HEK293 (cell line): Measurements from ENCODE around the gene MAPKAPK3.

Experiments used
- CTCF ChIA-PET: fragments of 350-600 bp; formaldehyde crosslinking; extraction: SDS; loops from one replicate; lab custom pipeline; 2021; ENCODE audit warnings: antibody characterized with exemption; lab: Yijun Ruan, JAX
- POLR2A ChIA-PET: fragments of 300-600 bp; formaldehyde crosslinking; extraction: SDS; loops from one replicate; lab custom pipeline; 2020; ENCODE audit warnings: antibody characterized with exemption, inconsistent platforms; lab: Yijun Ruan, JAX
- H3K27ac ChIP-seq: fragments of 200-500 bp; sonication (Bioruptor generic); 2 replicates; pipeline ENCODE4 v1.5.1; 2014; ENCODE audit warnings: low read depth, low read length, control low read depth, inconsistent platforms; ENCODE audit errors: extremely low read depth
- H3K36me3 ChIP-seq, 2 experiments: fragments of 200-500 bp in 1 of 2; sonication (Bioruptor generic) in 1 of 2; 1 replicate in 1 of 2; 2 replicates in 1 of 2; pipeline ENCODE4 v1.5.1; 2014 to 2017; ENCODE audit warnings: inconsistent platforms in 2 of 2, low read length in 2 of 2; ENCODE audit not compliant: control insufficient read depth in 2 of 2, insufficient read depth in 1 of 2
- H3K4me1 ChIP-seq: fragments of 200-500 bp; sonication (Bioruptor generic); 2 replicates; pipeline ENCODE4 v1.5.1; 2014; ENCODE audit warnings: mild to moderate bottlenecking, low read length, inconsistent platforms; ENCODE audit not compliant: control insufficient read depth, insufficient read depth
- H3K4me3 ChIP-seq: 2 replicates; pipeline ENCODE4 v1.5.1; 2011; ENCODE audit warnings: low read depth, mild to moderate bottlenecking, control low read depth, low read length, moderate library complexity
- H3K9me3 ChIP-seq: fragments of 200-500 bp; sonication (Bioruptor generic); 2 replicates; pipeline ENCODE4 v1.5.1; 2014; ENCODE audit warnings: low read depth, low read length, inconsistent platforms; ENCODE audit not compliant: control insufficient read depth, insufficient read depth
- AEBP2 ChIP-seq: fragments of 450-650 bp; formaldehyde crosslinking; IDR thresholded peaks from 2 replicates; pipeline ENCODE4 v1.5.1; 2016; ENCODE audit warnings: missing biosample characterization, missing genetic modification characterization, borderline replicate concordance
- CTCF ChIP-seq: fragments of 450-650 bp; formaldehyde crosslinking; IDR thresholded peaks from 2 replicates; pipeline ENCODE4 v1.5.1; 2016; ENCODE audit warnings: missing biosample characterization, missing genetic modification characterization
- GLI4 ChIP-seq: fragments of 450-650 bp; formaldehyde crosslinking; IDR thresholded peaks from 2 replicates; pipeline ENCODE4 v1.5.1; 2016; ENCODE audit warnings: missing biosample characterization, missing genetic modification characterization
- KLF1 ChIP-seq: fragments of 450-650 bp; formaldehyde crosslinking; IDR thresholded peaks from 2 replicates; pipeline ENCODE4 v1.5.1; 2016; ENCODE audit warnings: missing biosample characterization, missing genetic modification characterization
- REST ChIP-seq: fragments of 450-650 bp; formaldehyde crosslinking; IDR thresholded peaks from 2 replicates; pipeline ENCODE4 v1.5.1; 2016; ENCODE audit warnings: missing biosample characterization, missing genetic modification characterization
- SALL2 ChIP-seq: fragments of 450-650 bp; formaldehyde crosslinking; IDR thresholded peaks from 2 replicates; pipeline ENCODE4 v1.5.0; 2017; ENCODE audit warnings: missing biosample characterization, mild to moderate bottlenecking, missing genetic modification characterization, borderline replicate concordance
- SCRT2 ChIP-seq: fragments of 450-650 bp; formaldehyde crosslinking; IDR thresholded peaks from 2 replicates; pipeline ENCODE4 v1.5.1; 2016; ENCODE audit warnings: missing biosample characterization, missing genetic modification characterization
- SETDB1 ChIP-seq: IDR thresholded peaks from one replicate; pipeline ENCODE4 v1.6.1; 2017; ENCODE audit warnings: mild to moderate bottlenecking, low read length, moderate library complexity, mixed read lengths; ENCODE audit not compliant: insufficient read length
- TSHZ1 ChIP-seq: fragments of 450-650 bp; formaldehyde crosslinking; IDR thresholded peaks from 2 replicates; pipeline ENCODE4 v1.5.1; 2016; ENCODE audit warnings: missing biosample characterization, missing genetic modification characterization, borderline replicate concordance
- ZBTB17 ChIP-seq: fragments of 450-650 bp; formaldehyde crosslinking; IDR thresholded peaks from 2 replicates; pipeline ENCODE4 v1.5.1; 2016; ENCODE audit warnings: missing biosample characterization, missing genetic modification characterization
- ZFP41 ChIP-seq: fragments of 450-650 bp; formaldehyde crosslinking; IDR thresholded peaks from 2 replicates; pipeline ENCODE4 v1.5.1; 2016; ENCODE audit warnings: missing biosample characterization, missing genetic modification characterization, borderline replicate concordance
- ZNF214 ChIP-seq: fragments of 450-650 bp; formaldehyde crosslinking; IDR thresholded peaks from 2 replicates; pipeline ENCODE4 v1.5.1; 2017; ENCODE audit warnings: missing biosample characterization, mild to moderate bottlenecking, missing genetic modification characterization, borderline replicate concordance
- ZNF274 ChIP-seq, 2 experiments: fragments of 200-500 bp in 1 of 2; fragments of 450-650 bp in 1 of 2; sonication (Bioruptor generic) in 1 of 2; formaldehyde crosslinking in 1 of 2; IDR thresholded peaks; 2 replicates each; pipeline versions ENCODE4 v1.5.1 to v1.6.1; 2014 to 2016; ENCODE audit warnings: borderline replicate concordance in 1 of 2, inconsistent platforms in 1 of 2, low read length in 1 of 2, missing biosample characterization in 1 of 2, missing genetic modification characterization in 1 of 2
- ZNF354C ChIP-seq: fragments of 450-650 bp; formaldehyde crosslinking; IDR thresholded peaks from 2 replicates; pipeline ENCODE4 v1.5.1; 2016; ENCODE audit warnings: missing biosample characterization, missing genetic modification characterization, low read depth, borderline replicate concordance
- ZNF391 ChIP-seq: fragments of 450-650 bp; formaldehyde crosslinking; IDR thresholded peaks from 2 replicates; pipeline ENCODE4 v1.5.1; 2016; ENCODE audit warnings: low read depth, missing biosample characterization, missing genetic modification characterization, borderline replicate concordance
- ZNF488 ChIP-seq: fragments of 450-650 bp; formaldehyde crosslinking; IDR thresholded peaks from 2 replicates; pipeline ENCODE4 v1.5.1; 2016; ENCODE audit warnings: missing biosample characterization, missing genetic modification characterization
- ZNF510 ChIP-seq: fragments of 450-650 bp; formaldehyde crosslinking; IDR thresholded peaks from 2 replicates; pipeline ENCODE4 v1.5.1; 2018; ENCODE audit warnings: mild to moderate bottlenecking, missing genetic modification characterization, missing biosample characterization; ENCODE audit not compliant: insufficient replicate concordance
- ZNF585B ChIP-seq: fragments of 450-650 bp; formaldehyde crosslinking; IDR thresholded peaks from 2 replicates; pipeline ENCODE4 v1.5.1; 2016; ENCODE audit warnings: missing biosample characterization, missing genetic modification characterization

Gene MAPKAPK3

GRCh38 chr3:50604110-50604621 is 12.8 kb upstream of the MAPKAPK3 start (continued):
- TF ChIP-seq TSHZ1 (tag by site-specific recombination): no peak
- no peak for TF ChIP-seq SETDB1

- Histone ChIP-seq H3K36me3 (peaks cover 0 to 3% of the 10 kb centered on the region in 2 experiments; a peak in 1 of 3 replicates), H3K4me3 (no peak overlapping the region), H3K27ac (no peak overlapping the region), H3K9me3 (no peaks in the 10 kb centered on the region), H3K4me1 (no peaks in the 10 kb centered on the region)
- CTCF ChIA-PET: interaction anchor here (0.6 to 1.0 kb wide), 3 partner anchors 32 to 253 kb away, joined by 3 to 5 read pairs (median 4); no protein-coding TSS in a partner anchor
- TF ChIP-seq SCRT2 (tag by site-specific recombination) (peak; percentile 38; the same call in 1 of the 2 replicates), KLF1 (tag by site-specific recombination) (no peak), ZBTB17 (tag by site-specific recombination) (no peak)
- POLR2A ChIA-PET: no interaction called here
These were observed 12.0 kb upstream of the MAPKAPK3 start for GRCh38 chr3:50604628-50605588.

GRCh38 chr3:50605901-50606326 is 11.0 kb upstream of the MAPKAPK3 start:
- Histone ChIP-seq H3K9me3 (no peaks in the 10 kb centered on the region), H3K4me1 (0 out of 2 replicates have a peak, but pooled peaks cover 1% of the 10 kb centered on the region), H3K36me3 (peaks cover 0 to 3% of the 10 kb centered on the region in 2 experiments; a peak in 1 of 3 replicates), H3K4me3 (no peak overlapping the region), H3K27ac (no peak overlapping the region)
- ChIA-PET POLR2A (no interaction called here), CTCF (no interaction called here)
- TF ChIP-seq ZNF391 (no peak), GLI4 (tag by site-specific recombination) (no peak), ZBTB17 (tag by site-specific recombination) (no peak), REST (tag by site-specific recombination) (no peak), ZNF488 (tag by site-specific recombination) (no peak), AEBP2 (tag by site-specific recombination) (no peak), ZNF510 (tag by site-specific recombination) (no peak), ZNF585B (tag by site-specific recombination) (no peak), ZNF354C (no peak), ZFP41 (tag by site-specific recombination) (no peak), ZNF214 (tag by site-specific recombination) (no peak), SALL2 (tag by site-specific recombination) (no peak), CTCF (tag by site-specific recombination) (no peak), ZNF274 (IDR thresholded peaks at IDR 0.05; ENCODE audit: low read length) (no peak), ZNF274 (tag by site-specific recombination; IDR thresholded peaks at IDR 0.05; ENCODE audit: borderline replicate concordance) (no peak)
